H1 (cell line): ENCODE results near the gene JUN. TPM values are rescaled to one million over a fixed set of nuclear protein-coding genes. Genes with fewer than 3 reads are reported as not detected.

Experiments used
- CTCF ChIA-PET: fragments of 300-600 bp; sonication (Branson Sonifier 250); formaldehyde crosslinking; loops from one replicate; lab custom pipeline; 2021; ENCODE audit not compliant: partially characterized antibody; lab: Charles Lee
- POLR2A ChIA-PET: fragments of 300-600 bp; sonication (Branson Sonifier 250); formaldehyde crosslinking; loops from one replicate; lab custom pipeline; 2021; ENCODE audit warnings: inconsistent platforms; ENCODE audit not compliant: partially characterized antibody; lab: Charles Lee
- DNase-seq, 2 experiments: peaks; one replicate each; pipeline versions ENCODE4 v3.0.0 to v3.0.0-alpha.2; 2010 to 2022; ENCODE audit warnings: low spot score in 2 of 2, low read depth in 1 of 2, mixed read lengths in 1 of 2
- FAIRE-seq: peaks from 2 replicates; lab custom pipeline; 2011; peaks lifted over from hg19 to GRCh38; lab: Jason Lieb, UNC
- H2AFZ ChIP-seq: 2 replicates; pipeline ENCODE4 v1.8.1; 2012; ENCODE audit warnings: low read length, inconsistent platforms
- H2AK5ac ChIP-seq: 2 replicates; pipeline ENCODE4 v1.6.1; 2013; ENCODE audit warnings: low read depth, low read length
- H2BK120ac ChIP-seq: replicated peaks from 2 replicates; pipeline ENCODE3; 2013; ENCODE audit warnings: low read depth, low read length, inconsistent platforms
- H2BK12ac ChIP-seq: 2 replicates; pipeline ENCODE4 v1.6.1; 2013; ENCODE audit warnings: low read depth, low read length
- H2BK15ac ChIP-seq: 2 replicates; pipeline ENCODE4 v1.6.1; 2013; ENCODE audit warnings: low read length
- H2BK20ac ChIP-seq: 2 replicates; pipeline ENCODE4 v1.6.1; 2013; ENCODE audit warnings: low read length
- H2BK5ac ChIP-seq: 2 replicates; pipeline ENCODE4 v1.6.1; 2013; ENCODE audit warnings: low read depth, low read length
- H3K14ac ChIP-seq: 2 replicates; pipeline ENCODE4 v1.6.1; 2013; ENCODE audit warnings: inconsistent platforms; ENCODE audit not compliant: insufficient read length
- H3K18ac ChIP-seq: 2 replicates; pipeline ENCODE4 v1.6.1; 2013; ENCODE audit warnings: low read length; ENCODE audit errors: extremely low read depth
- H3K23ac ChIP-seq: 2 replicates; pipeline ENCODE4 v1.6.1; 2013; ENCODE audit warnings: inconsistent platforms; ENCODE audit not compliant: insufficient read length
- H3K23me2 ChIP-seq: 2 replicates; pipeline ENCODE4 v1.6.1; 2013; ENCODE audit warnings: low read depth, low read length
- H3K27ac ChIP-seq: 2 replicates; pipeline ENCODE4 v1.6.1; 2011; ENCODE audit warnings: low read depth, low read length, inconsistent platforms
- H3K27me3 ChIP-seq, 4 experiments: replicated peaks in 1 of 4; 1 replicate in 1 of 4; 2 replicates in 3 of 4; pipeline versions ENCODE4 v1.6.1 to v1.8.1; 2011 to 2013; ENCODE audit warnings: low read length in 3 of 4, mild to moderate bottlenecking in 3 of 4, inconsistent platforms in 2 of 4, mixed read lengths in 2 of 4, moderate library complexity in 1 of 4; ENCODE audit not compliant: control insufficient read depth in 3 of 4, insufficient read depth in 3 of 4; ENCODE audit errors: extremely low read depth in 1 of 4
- H3K36me3 ChIP-seq, 4 experiments: 2 replicates each; pipeline versions ENCODE4 v1.6.1 to v1.8.1; 2011 to 2013; ENCODE audit warnings: mild to moderate bottlenecking in 4 of 4, low read length in 3 of 4, moderate library complexity in 2 of 4, control low read depth in 1 of 4, inconsistent platforms in 1 of 4; ENCODE audit not compliant: insufficient read depth in 4 of 4, control insufficient read depth in 2 of 4
- H3K4ac ChIP-seq: replicated peaks from 2 replicates; pipeline ENCODE3; 2013; ENCODE audit warnings: low read length, low read depth, mixed read lengths, inconsistent platforms; ENCODE audit not compliant: insufficient read length
- H3K4me1 ChIP-seq, 4 experiments: replicated peaks in 1 of 4; 1 replicate in 1 of 4; 2 replicates in 3 of 4; pipeline versions ENCODE4 v1.6.1 to v1.8.1; 2011 to 2013; ENCODE audit warnings: low read length in 3 of 4, inconsistent platforms in 2 of 4, mixed read lengths in 1 of 4; ENCODE audit not compliant: insufficient read depth in 4 of 4, control insufficient read depth in 3 of 4
- H3K4me2 ChIP-seq, 2 experiments: 2 replicates each; pipeline versions ENCODE4 v1.6.1 to v1.8.1; 2011 to 2013; ENCODE audit warnings: low read depth in 2 of 2, low read length in 2 of 2, control low read depth in 1 of 2, inconsistent platforms in 1 of 2, mild to moderate bottlenecking in 1 of 2; ENCODE audit not compliant: insufficient read depth in 1 of 2
- H3K4me3 ChIP-seq, 4 experiments: fragments of 200-600, 300-600 bp in 1 of 4; sonication (generic), shearing (Covaris generic), sonication (Bioruptor Twin) in 1 of 4; 2 replicates each; pipeline versions ENCODE4 v1.5.1 to v1.8.1; 2011 to 2016; ENCODE audit warnings: low read length in 4 of 4, low read depth in 3 of 4, control low read depth in 2 of 4, inconsistent platforms in 2 of 4, mild to moderate bottlenecking in 2 of 4, mixed read lengths in 1 of 4, moderate library complexity in 1 of 4; ENCODE audit not compliant: insufficient read depth in 2 of 4; ENCODE audit errors: extremely low read depth in 1 of 4
- H3K56ac ChIP-seq: replicated peaks from 2 replicates; pipeline ENCODE3; 2013; ENCODE audit warnings: low read depth, mild to moderate bottlenecking, mixed read lengths, low read length, inconsistent platforms; ENCODE audit not compliant: insufficient read length
- H3K79me1 ChIP-seq: 2 replicates; pipeline ENCODE4 v1.6.1; 2013; ENCODE audit warnings: low read depth, low read length, control low read depth
- H3K79me2 ChIP-seq, 2 experiments: 2 replicates each; pipeline versions ENCODE4 v1.6.1 to v1.8.1; 2012 to 2013; ENCODE audit warnings: low read length in 2 of 2, mild to moderate bottlenecking in 2 of 2, inconsistent platforms in 1 of 2; ENCODE audit not compliant: insufficient read depth in 2 of 2, control insufficient read depth in 1 of 2
- H3K9ac ChIP-seq, 4 experiments: replicated peaks in 1 of 4; 1 replicate in 1 of 4; 2 replicates in 3 of 4; pipeline versions ENCODE4 v1.6.1 to v1.8.1; 2011 to 2013; ENCODE audit warnings: low read depth in 3 of 4, low read length in 3 of 4, control low read depth in 2 of 4, mild to moderate bottlenecking in 2 of 4, moderate library complexity in 2 of 4, inconsistent platforms in 1 of 4; ENCODE audit errors: extremely low read depth in 1 of 4
- H3K9me3 ChIP-seq, 2 experiments: 2 replicates each; pipeline versions ENCODE4 v1.6.1 to v1.8.1; 2012 to 2013; ENCODE audit warnings: mild to moderate bottlenecking in 2 of 2, moderate library complexity in 2 of 2, control low read depth in 1 of 2, inconsistent platforms in 1 of 2, low read depth in 1 of 2, low read length in 1 of 2, mixed read lengths in 1 of 2; ENCODE audit not compliant: insufficient read depth in 2 of 2
- H4K20me1 ChIP-seq, 2 experiments: replicated peaks in 1 of 2; 2 replicates each; pipeline versions ENCODE3 to v1.8.1; 2011 to 2013; ENCODE audit warnings: inconsistent platforms in 2 of 2, low read length in 2 of 2, mild to moderate bottlenecking in 1 of 2; ENCODE audit not compliant: insufficient read depth in 2 of 2, control insufficient read depth in 1 of 2
- H4K5ac ChIP-seq: 2 replicates; pipeline ENCODE4 v1.6.1; 2013; ENCODE audit warnings: low read length, low read depth, mixed read lengths, inconsistent platforms; ENCODE audit not compliant: insufficient read length
- H4K8ac ChIP-seq: 2 replicates; pipeline ENCODE4 v1.8.0; 2013; ENCODE audit warnings: mild to moderate bottlenecking, moderate library complexity, low read length, inconsistent platforms; ENCODE audit not compliant: insufficient read depth; ENCODE audit errors: extremely low read depth
- H4K91ac ChIP-seq: replicated peaks from 2 replicates; pipeline ENCODE3; 2013; ENCODE audit warnings: low read length, mixed read lengths, inconsistent platforms; ENCODE audit not compliant: insufficient read length
- POLR2A ChIP-seq, 2 experiments: IDR thresholded peaks; 1 replicate in 1 of 2; 2 replicates in 1 of 2; pipeline ENCODE4 v1.6.1; 2011; ENCODE audit warnings: low read depth in 2 of 2, low read length in 2 of 2, mild to moderate bottlenecking in 2 of 2; ENCODE audit errors: control extremely low read depth in 1 of 2
- RFX5 ChIP-seq: IDR thresholded peaks from 2 replicates; pipeline ENCODE4 v1.6.1; 2011; ENCODE audit warnings: low read depth, low read length, improper control_type of control experiment, borderline replicate concordance
- RNF2 ChIP-seq: fragments of 200-900, 300-1000 bp; sonication (generic); IDR thresholded peaks from 2 replicates; pipeline ENCODE4 v1.7.1; 2016; ENCODE audit warnings: borderline replicate concordance, low read depth, mild to moderate bottlenecking, antibody characterized with exemption, low read length; ENCODE audit not compliant: poor library complexity, severe bottlenecking; ENCODE audit errors: missing control alignments
- SAP30 ChIP-seq: fragments of 300-600 bp; sonication (generic); IDR thresholded peaks from 2 replicates; pipeline ENCODE4 v1.7.1; 2012; ENCODE audit warnings: low read length, moderate library complexity, mild to moderate bottlenecking, inconsistent platforms; ENCODE audit not compliant: insufficient read depth, insufficient replicate concordance
- SIX5 ChIP-seq: IDR thresholded peaks from 2 replicates; pipeline ENCODE4 v1.6.1; 2011; ENCODE audit warnings: mild to moderate bottlenecking, low read depth, low read length
- polyA plus RNA-seq, 7 experiments: library from polyadenylated mRNA; depleted of rRNA in 3 of 7; stranded (reverse) in 5 of 7; unstranded in 2 of 7; fragments of >200 nt in 5 of 7; fragments of 200-250 nt in 2 of 7; gene quantifications; 1 replicate in 5 of 7; 2 replicates in 1 of 7; 4 replicates in 1 of 7; pipeline versions ENCODE4 v1.2.1 to v1.2.3, GENCODE V29; 2011 to 2013; ENCODE audit warnings: missing spikeins in 2 of 7, mixed read lengths in 2 of 7
- total RNA-seq: library from RNA; stranded (reverse); fragmentation: NEBNext Ultra II Directional; extraction: Animal tissue kit (Norgen Biotek cat#: 25700); gene quantifications from 2 replicates; pipeline ENCODE4 v1.2.1, GENCODE V29; 2021

Gene JUN
- total and polyA plus RNA-seq, 2 of the 8 experiments (the other 6 are each of a cell fraction or from before 2014, with no cell fraction given): 4.4 to 10.9 TPM

- no peak overlapping the region for H2BK5ac ChIP-seq
- H4K91ac ChIP-seq: no peak overlapping the region
- no peak overlapping the region for H3K4me2 ChIP-seq
- no peak for TF ChIP-seq SIX5
- no peak for TF ChIP-seq RNF2
- no peak for TF ChIP-seq SAP30
- TF ChIP-seq RFX5: no peak
- TF ChIP-seq POLR2A (IDR thresholded peaks at IDR 0.05; ENCODE audit: control extremely low read depth in 1 of 2, low read depth in 2 of 2, low read length in 2 of 2): no peak
- H3K4me1 ChIP-seq: peaks cover 0 to 5% (median 0%) of the 10 kb centered on the region in 4 experiments; a peak in 1 of 7 replicates
- H3K14ac ChIP-seq: no peak overlapping the region
- no peaks in the 10 kb centered on the region; the same call in 1 of the 2 replicates for H3K79me1 ChIP-seq
- H3K9ac ChIP-seq: no peak overlapping the region
- no peak overlapping the region for H2BK120ac ChIP-seq
- no peak overlapping the region for H3K27ac ChIP-seq
- H3K18ac ChIP-seq: no peak overlapping the region
- no peak overlapping the region for H3K56ac ChIP-seq
- H3K9me3 ChIP-seq: no peaks in the 10 kb centered on the region
- H3K23ac ChIP-seq: no peak overlapping the region
- H3K27me3 ChIP-seq: no peaks in the 10 kb centered on the region
- CTCF ChIA-PET: interaction anchor here (0.8 to 1.9 kb wide), 5 partner anchors 10 to 23 kb away, joined by 4 to 11 read pairs (median 5); no protein-coding TSS in a partner anchor
- no peaks in the 10 kb centered on the region for H3K23me2 ChIP-seq
- FAIRE-seq (no peak), DNase-seq (no peak)
- H3K79me2 ChIP-seq: no peaks in the 10 kb centered on the region
- no peaks in the 10 kb centered on the region for H3K36me3 ChIP-seq
- no peak overlapping the region for H2AK5ac ChIP-seq
- H2BK20ac ChIP-seq: no peak overlapping the region
- no peak overlapping the region for H3K4me3 ChIP-seq
- no peak overlapping the region for H2AFZ ChIP-seq
- no peaks in the 10 kb centered on the region for H4K20me1 ChIP-seq
- H2BK15ac ChIP-seq: no peak overlapping the region
- no peak overlapping the region for H2BK12ac ChIP-seq
- POLR2A ChIA-PET: interaction anchor here (1.2 kb wide), 1 partner anchor 12 kb away, joined by 3 read pairs; no protein-coding TSS in a partner anchor
- H4K8ac ChIP-seq: no peak overlapping the region
- no peak overlapping the region for H3K4ac ChIP-seq
- no peak overlapping the region for H4K5ac ChIP-seq
These were observed 21.0 kb downstream of the JUN start for GRCh38 chr1:58762806-58763205.
